Liver (tissue), 9 donors: Measurements from ENCODE around the gene EAF1. TPM values are rescaled to one million over a fixed set of nuclear protein-coding genes. Genes with fewer than 3 reads are reported as not detected.

ENCODE experiments used
- DNase-seq: peaks from one replicate; pipeline ENCODE4 v3.0.0-alpha.2; 2017; ENCODE audit warnings: low spot score
- H3K27ac ChIP-seq, 2 donors: one replicate each; pipeline ENCODE4 v1.7.0; 2013; ENCODE audit warnings: inconsistent platforms in 2 of 2, low read length in 2 of 2, control low read depth in 1 of 2, low read depth in 1 of 2, mild to moderate bottlenecking in 1 of 2
- H3K27me3 ChIP-seq, 4 donors: one replicate each; pipeline versions ENCODE4 v1.6.1 to v1.7.0; 2013; ENCODE audit warnings: low read length in 3 of 4, inconsistent platforms in 1 of 4, mild to moderate bottlenecking in 1 of 4, moderate library complexity in 1 of 4; ENCODE audit not compliant: control insufficient read depth in 4 of 4, insufficient read depth in 4 of 4
- H3K36me3 ChIP-seq, 4 donors: one replicate each; pipeline versions ENCODE4 v1.6.1 to v1.7.0; 2013; ENCODE audit warnings: low read length in 3 of 4, mild to moderate bottlenecking in 3 of 4, low read depth in 1 of 4, moderate library complexity in 1 of 4; ENCODE audit not compliant: control insufficient read depth in 4 of 4, insufficient read depth in 3 of 4
- H3K4me1 ChIP-seq, 4 donors: one replicate each; pipeline versions ENCODE4 v1.6.1 to v1.7.0; 2013; ENCODE audit warnings: low read length in 3 of 4, mild to moderate bottlenecking in 3 of 4, moderate library complexity in 1 of 4; ENCODE audit not compliant: control insufficient read depth in 4 of 4, insufficient read depth in 4 of 4
- H3K4me3 ChIP-seq, 3 donors: one replicate each; pipeline versions ENCODE4 v1.6.1 to v1.7.0; 2013; ENCODE audit warnings: low read length in 3 of 3, control low read depth in 1 of 3, low read depth in 1 of 3, mild to moderate bottlenecking in 1 of 3
- H3K9ac ChIP-seq, 2 donors: one replicate each; pipeline ENCODE4 v1.7.0; 2013; ENCODE audit warnings: low read length in 2 of 2, mild to moderate bottlenecking in 2 of 2, moderate library complexity in 2 of 2, control low read depth in 1 of 2, low read depth in 1 of 2
- H3K9me3 ChIP-seq, 4 donors: one replicate each; pipeline versions ENCODE4 v1.6.1 to v1.7.0; 2013; ENCODE audit warnings: low read length in 3 of 4; ENCODE audit not compliant: control insufficient read depth in 4 of 4
- ATF3 ChIP-seq: IDR thresholded peaks from 2 replicates; pipeline ENCODE4 v1.6.1; 2016; ENCODE audit warnings: antibody characterized with exemption
- CTCF ChIP-seq: fragments of 150-350 bp; IDR thresholded peaks from 2 replicates; pipeline ENCODE4 v1.5.1; 2017; ENCODE audit warnings: improper control_type of control experiment, low read depth, low read length; ENCODE audit not compliant: missing input control
- EGR1 ChIP-seq, 2 donors: IDR thresholded peaks; 2 replicates each; pipeline ENCODE4 v1.6.1; 2016 to 2018; ENCODE audit warnings: antibody characterized with exemption in 2 of 2, low read depth in 2 of 2
- FOXA1 ChIP-seq: IDR thresholded peaks from 2 replicates; pipeline ENCODE4 v1.6.1; 2016; ENCODE audit warnings: antibody characterized with exemption
- FOXA2 ChIP-seq: IDR thresholded peaks from 2 replicates; pipeline ENCODE4 v1.6.1; 2016; ENCODE audit warnings: antibody characterized with exemption
- GABPA ChIP-seq, 2 donors: IDR thresholded peaks in 1 of 2; conservative IDR thresholded peaks in 1 of 2; 2 replicates each; pipeline ENCODE4 v1.6.1; 2016; ENCODE audit warnings: antibody characterized with exemption in 2 of 2, mild to moderate bottlenecking in 1 of 2, moderate library complexity in 1 of 2
- HNF4A ChIP-seq, 2 donors: conservative IDR thresholded peaks; 2 replicates each; pipeline ENCODE4 v1.6.1; 2016; ENCODE audit warnings: antibody characterized with exemption in 2 of 2, mild to moderate bottlenecking in 2 of 2
- HNF4G ChIP-seq: IDR thresholded peaks from 2 replicates; pipeline ENCODE4 v1.6.1; 2016; ENCODE audit warnings: antibody characterized with exemption
- JUND ChIP-seq, 2 donors: IDR thresholded peaks; 2 replicates each; pipeline ENCODE4 v1.6.1; 2016; ENCODE audit warnings: antibody characterized with exemption in 2 of 2
- MAX ChIP-seq: IDR thresholded peaks from 2 replicates; pipeline ENCODE4 v1.6.1; 2016; ENCODE audit warnings: antibody characterized with exemption
- NR2F2 ChIP-seq: IDR thresholded peaks from 2 replicates; pipeline ENCODE4 v1.6.1; 2016; ENCODE audit warnings: antibody characterized with exemption
- RAD21 ChIP-seq, 2 donors: IDR thresholded peaks; 2 replicates each; pipeline ENCODE4 v1.6.1; 2016; ENCODE audit warnings: antibody characterized with exemption in 2 of 2, mild to moderate bottlenecking in 2 of 2
- REST ChIP-seq: IDR thresholded peaks from 2 replicates; pipeline ENCODE4 v1.6.1; 2016; ENCODE audit warnings: antibody characterized with exemption, mild to moderate bottlenecking
- RXRA ChIP-seq, 2 donors: IDR thresholded peaks; 2 replicates each; pipeline ENCODE4 v1.6.1; 2017 to 2018; ENCODE audit warnings: antibody characterized with exemption in 2 of 2, mild to moderate bottlenecking in 1 of 2
- SP1 ChIP-seq: IDR thresholded peaks from 2 replicates; pipeline ENCODE4 v1.6.1; 2018; ENCODE audit warnings: antibody characterized with exemption, mild to moderate bottlenecking
- TAF1 ChIP-seq: conservative IDR thresholded peaks from 2 replicates; pipeline ENCODE4 v1.6.1; 2016; ENCODE audit warnings: antibody characterized with exemption, mild to moderate bottlenecking
- YY1 ChIP-seq: IDR thresholded peaks from 2 replicates; pipeline ENCODE4 v1.6.1; 2016; ENCODE audit warnings: antibody characterized with exemption, mild to moderate bottlenecking
- ZBTB33 ChIP-seq: IDR thresholded peaks from 2 replicates; pipeline ENCODE4 v1.6.1; 2016; ENCODE audit warnings: antibody characterized with exemption
- WGBS: extraction: QIAGEN DNeasy Blood & Tissue Kit; methylation state at CpG from one replicate; pipeline ENCODE4 v1.1.7; 2013; 5-methylcytosine and 5-hydroxymethylcytosine counted together
- polyA plus RNA-seq, 2 donors: library from polyadenylated mRNA; stranded (reverse) in 1 of 2; unstranded in 1 of 2; fragments of 200-250 nt in 1 of 2; fragments of >200 nt in 1 of 2; fragmentation: Nextera tagmentation in 1 of 2; extraction: Ambion mirVana in 1 of 2; gene quantifications; one replicate each; pipeline versions ENCODE4 v1.2.1 to v1.2.3, GENCODE V29; 2013 to 2015
- total RNA-seq, 2 donors: library from RNA; depleted of rRNA; stranded (reverse); fragments of >200 nt; gene quantifications; one replicate each; pipeline ENCODE4 v1.2.3, GENCODE V29; 2014
- donor health status: healthy.
- donor health status: healthy.
- donor health status: healthy.
- donor health status: healthy.
- donor health status: healthy.

EAF1 gene
- total and polyA plus RNA-seq, 4 donors: 4.6 to 15.0 (median 11.4) TPM

GRCh38 chr3:15452156-15452555, 24.8 kb downstream of the EAF1 start:
- no peak for DNase-seq
- H3K9ac ChIP-seq: no peak overlapping the region
- H3K27ac ChIP-seq: no peak overlapping the region
- TF ChIP-seq ATF3: no peak
- TF ChIP-seq CTCF: no peak
- H3K27me3 ChIP-seq: no peaks in the 10 kb centered on the region
- H3K4me1 ChIP-seq: no peaks in the 10 kb centered on the region
- WGBS: 88% methylated on average over 9 of the region's 9 CpGs
- H3K4me3 ChIP-seq: no peak overlapping the region
- H3K9me3 ChIP-seq: no peaks in the 10 kb centered on the region
- H3K36me3 ChIP-seq: peaks cover 0 to 8% (median 0%) of the 10 kb centered on the region in 4 donors

- H3K9ac ChIP-seq: no peak overlapping the region
- no peaks in the 10 kb centered on the region for H3K9me3 ChIP-seq
- TF ChIP-seq FOXA2: no peak
- peaks cover 0 to 8% (median 0%) of the 10 kb centered on the region in 4 donors for H3K36me3 ChIP-seq
- H3K4me1 ChIP-seq: no peaks in the 10 kb centered on the region
- no peaks in the 10 kb centered on the region for H3K27me3 ChIP-seq
- 95% methylated on average over 5 of the region's 5 CpGs for WGBS
- H3K27ac ChIP-seq: no peak overlapping the region
- H3K4me3 ChIP-seq: no peak overlapping the region
- DNase-seq: no peak
These were observed 25.6 kb downstream of the EAF1 start for GRCh38 chr3:15452961-15453360.

- H3K27me3 ChIP-seq: no peaks in the 10 kb centered on the region
- H3K9ac ChIP-seq: no peak overlapping the region
- TF ChIP-seq YY1 (no peak), REST (no peak), RAD21 (IDR thresholded peaks at IDR 0.05) (no peak), ATF3 (no peak), FOXA1 (no peak), RXRA (IDR thresholded peaks at IDR 0.05) (no peak), HNF4A (conservative IDR thresholded peaks at IDR 0.05) (no peak), ZBTB33 (no peak), FOXA2 (no peak), HNF4G (no peak), GABPA (IDR thresholded peaks at IDR 0.05 in 1 of 2, conservative IDR thresholded peaks at IDR 0.05 in 1 of 2) (no peak), TAF1 (no peak), EGR1 (IDR thresholded peaks at IDR 0.05; ENCODE audit: low read depth in 2 of 2) (no peak), NR2F2 (no peak), JUND (IDR thresholded peaks at IDR 0.05) (no peak), MAX (no peak), CTCF (no peak), SP1 (no peak)
- peaks cover 0 to 8% (median 0%) of the 10 kb centered on the region in 4 donors for H3K36me3 ChIP-seq
- H3K4me3 ChIP-seq: no peak overlapping the region
- H3K9me3 ChIP-seq: no peaks in the 10 kb centered on the region
- H3K27ac ChIP-seq: no peak overlapping the region
- no peaks in the 10 kb centered on the region for H3K4me1 ChIP-seq
- DNase-seq: no peak
- 94% methylated on average over 8 of the region's 8 CpGs for WGBS
These were observed 26.1 kb downstream of the EAF1 start for GRCh38 chr3:15453501-15453900.
